K562 (cell line): ENCODE measurements around the gene MAN1B1. TPM values are rescaled to one million over a fixed set of nuclear protein-coding genes. Genes with fewer than 3 reads are reported as not detected.

Source experiments
- ATAC-seq: fragments of 200-7000 bp; cut with Tn5 transposase; 3 replicates; pipeline ENCODE4 v1.9.1; 2020; ENCODE audit warnings: moderate library complexity
- BruUV-seq: library from RNA; stranded (reverse); fragments of 400-500 nt; replicated peaks from 2 replicates; lab custom pipeline; 2021; lab: Mats Ljungman, UMichigan
- CTCF ChIA-PET: fragments of 300-600 bp; formaldehyde crosslinking; extraction: SDS; loops from one replicate; lab custom pipeline; 2021; ENCODE audit warnings: low intra/inter-chr PET ratio; lab: Yijun Ruan, JAX
- POLR2A ChIA-PET: fragments of 300-600, 350-650 bp; sonication (Branson Sonifier 250); formaldehyde crosslinking; extraction: SDS; loops from one replicate; lab custom pipeline; 2021; ENCODE audit warnings: antibody characterized with exemption, inconsistent platforms; lab: Yijun Ruan, JAX
- DNase-seq, 4 experiments: peaks; one replicate each; pipeline versions ENCODE4 v3.0.0 to v3.0.0-alpha.2; 2011 to 2018; ENCODE audit warnings: low spot score in 3 of 4, mixed read lengths in 3 of 4; ENCODE audit errors: extremely low read depth in 1 of 4
- FAIRE-seq: peaks from 2 replicates; lab custom pipeline; 2011; peaks lifted over from hg19 to GRCh38; lab: Jason Lieb, UNC
- H2AFZ ChIP-seq: 2 replicates; pipeline ENCODE4 v1.6.0; 2011; ENCODE audit warnings: low read depth, low read length, control low read depth, inconsistent platforms
- H3K27ac ChIP-seq: fragments of 200-600 bp; 3 replicates; pipeline ENCODE4 v1.8.0; 2011; ENCODE audit warnings: low read depth, mild to moderate bottlenecking, control low read depth, inconsistent platforms, low read length, moderate library complexity, mixed read lengths; ENCODE audit errors: extremely low read depth
- H3K27me3 ChIP-seq, 2 experiments: fragments of 300-600 bp in 1 of 2; 2 replicates in 1 of 2; 3 replicates in 1 of 2; pipeline versions ENCODE4 v1.6.0 to v1.8.0; 2011; ENCODE audit warnings: inconsistent platforms in 2 of 2, low read length in 2 of 2, mild to moderate bottlenecking in 1 of 2, mixed read lengths in 1 of 2, moderate library complexity in 1 of 2; ENCODE audit not compliant: control insufficient read depth in 2 of 2, insufficient read depth in 2 of 2
- H3K36me3 ChIP-seq: fragments of 300-600 bp; 3 replicates; pipeline ENCODE4 v1.8.0; 2011; ENCODE audit warnings: mild to moderate bottlenecking, low read length, inconsistent platforms; ENCODE audit not compliant: control insufficient read depth, insufficient read depth
- H3K4me1 ChIP-seq, 2 experiments: fragments of 200-600 bp in 1 of 2; replicated peaks in 1 of 2; 2 replicates in 1 of 2; 3 replicates in 1 of 2; pipeline versions ENCODE4 v1.5.1 to v1.8.0; 2011; ENCODE audit warnings: inconsistent platforms in 2 of 2, low read length in 2 of 2, mild to moderate bottlenecking in 1 of 2, mixed read lengths in 1 of 2, moderate library complexity in 1 of 2; ENCODE audit not compliant: control insufficient read depth in 2 of 2, insufficient read depth in 2 of 2
- H3K4me2 ChIP-seq: 2 replicates; pipeline ENCODE4 v1.6.1; 2011; ENCODE audit warnings: low read length, control low read depth, inconsistent platforms, mixed read lengths; ENCODE audit not compliant: insufficient read depth
- H3K4me3 ChIP-seq: fragments of 200-600 bp; sonication (generic), shearing (Covaris generic); 2 replicates; pipeline ENCODE4 v1.5.1; 2016; ENCODE audit warnings: control low read depth, inconsistent platforms
- H3K79me2 ChIP-seq: fragments of 200-600 bp; 3 replicates; pipeline ENCODE4 v1.8.0; 2011; ENCODE audit warnings: low read length, inconsistent platforms; ENCODE audit not compliant: control insufficient read depth, insufficient read depth
- H3K9ac ChIP-seq, 2 experiments: 2 replicates each; pipeline versions ENCODE4 v1.6.0 to v1.6.1; 2011; ENCODE audit warnings: low read depth in 2 of 2, low read length in 2 of 2, control low read depth in 1 of 2, inconsistent platforms in 1 of 2, mild to moderate bottlenecking in 1 of 2, mixed read lengths in 1 of 2; ENCODE audit not compliant: insufficient read depth in 1 of 2
- H3K9me1 ChIP-seq: one replicate; pipeline ENCODE4 v1.6.0; 2011; ENCODE audit warnings: inconsistent platforms, mild to moderate bottlenecking, low read length, moderate library complexity; ENCODE audit not compliant: control insufficient read depth, insufficient read depth
- H3K9me3 ChIP-seq: replicated peaks from 2 replicates; pipeline ENCODE4 v1.5.1; 2011; ENCODE audit warnings: low read depth, low read length, inconsistent platforms; ENCODE audit not compliant: control insufficient read depth, insufficient read depth
- H4K20me1 ChIP-seq: replicated peaks from 2 replicates; pipeline ENCODE4 v1.6.1; 2011; ENCODE audit warnings: low read length, inconsistent platforms, mixed read lengths; ENCODE audit not compliant: control insufficient read depth, insufficient read depth
- CBFA2T3 ChIP-seq: fragments of 450-650 bp; IDR thresholded peaks from 2 replicates; pipeline ENCODE4 v1.6.1; 2017
- ETS1 ChIP-seq: conservative IDR thresholded peaks from 2 replicates; pipeline ENCODE4 v1.6.1; 2011; ENCODE audit warnings: low read depth, mild to moderate bottlenecking, low read length; ENCODE audit not compliant: control insufficient read depth
- HDAC8 ChIP-seq: fragments of 450-650 bp; IDR thresholded peaks from 2 replicates; pipeline ENCODE4 v1.6.1; 2016; ENCODE audit warnings: mild to moderate bottlenecking, missing genetic modification characterization, moderate library complexity, missing compliant biosample characterization
- MAZ ChIP-seq, 2 experiments: fragments of 450-650 bp in 1 of 2; sonication (generic) in 1 of 2; formaldehyde crosslinking; IDR thresholded peaks in 1 of 2; conservative IDR thresholded peaks in 1 of 2; 2 replicates each; pipeline versions ENCODE4 v1.4.0 to v1.5.0; 2020; ENCODE audit warnings: mild to moderate bottlenecking in 1 of 2, missing genetic modification reagents in 1 of 2
- MYC ChIP-seq, 2 experiments: fragments of 250-450 bp in 1 of 2; sonication (Bioruptor Pico) in 1 of 2; IDR thresholded peaks; 2 replicates each; pipeline versions ENCODE4 v1.5.1 to v1.6.1; 2012 to 2021; ENCODE audit warnings: low read depth in 2 of 2, borderline replicate concordance in 1 of 2, improper control_type of control experiment in 1 of 2, low read length in 1 of 2, mild to moderate bottlenecking in 1 of 2, moderate library complexity in 1 of 2
- SRSF7 ChIP-seq: fragments of 200-400 bp; formaldehyde crosslinking; optimal IDR thresholded peaks from 2 replicates; pipeline ENCODE3; 2017; ENCODE audit warnings: mild to moderate bottlenecking, low read depth, low read length
- TOE1 ChIP-seq, 2 experiments: fragments of 450-650 bp in 1 of 2; sonication (generic) in 1 of 2; formaldehyde crosslinking in 1 of 2; IDR thresholded peaks; 2 replicates each; pipeline versions ENCODE4 v1.7.1 to v1.8.0; 2016 to 2022; ENCODE audit warnings: borderline replicate concordance in 2 of 2, mild to moderate bottlenecking in 2 of 2, antibody characterized with exemption in 1 of 2, inconsistent platforms in 1 of 2, low read depth in 1 of 2, missing genetic modification reagents in 1 of 2, moderate library complexity in 1 of 2
- WGBS: fragments of 100-300 bp; shearing (Covaris generic); methylation state at CpG from one replicate; pipeline ENCODE4 v1.1.6; 2016; ENCODE audit warnings: low coverage, mixed read lengths; ENCODE audit not compliant: insufficient coverage; ENCODE audit errors: missing lambda C conversion rate; 5-methylcytosine and 5-hydroxymethylcytosine counted together
- in situ Hi-C: fragments of 300-500 bp; cut with MboI; formaldehyde crosslinking; loops from 4 replicates; pipeline ENCODE4 v1.15.0; 2018; ENCODE audit warnings: inconsistent platforms, mixed read lengths
- intact Hi-C: fragments of 100-400 bp; cut with micrococcal nuclease; formaldehyde crosslinking; loops from 2 replicates; pipeline ENCODE4 v1.14.2; 2022
- polyA plus RNA-seq, 8 experiments: library from polyadenylated mRNA; depleted of rRNA in 4 of 8; stranded (reverse) in 5 of 8; unstranded in 3 of 8; fragments of >200 nt; fragmentation: Nextera tagmentation in 2 of 8; fragmentation: Illumina TruSeq in 1 of 8; extraction: Ambion mirVana in 2 of 8; extraction: Trizol in 1 of 8; gene quantifications; 2 replicates each; pipeline versions ENCODE4 v1.2.1 to v1.2.3, GENCODE V29; 2011 to 2014; ENCODE audit warnings: inconsistent platforms in 1 of 8, missing spikeins in 1 of 8
- total RNA-seq, 7 experiments: library from RNA; depleted of rRNA in 6 of 7; stranded (reverse); fragments of >200 nt in 6 of 7; fragmentation: Illumina TruSeq in 2 of 7; extraction: Trizol in 2 of 7; gene quantifications; 2 replicates each; pipeline versions ENCODE4 v1.2.1 to v1.2.3, GENCODE V29; 2011 to 2021; ENCODE audit warnings: low replicate concordance in 1 of 7
- TF ChIP-seq, protein P1 (sequence below), 2 experiments: fragments of 450-650 bp in 1 of 2; sonication (generic) in 1 of 2; formaldehyde crosslinking in 1 of 2; IDR thresholded peaks; 2 replicates each; pipeline versions ENCODE4 v1.7.1 to v1.9.0; 2016 to 2022; ENCODE audit warnings: inconsistent platforms in 1 of 2, mild to moderate bottlenecking in 1 of 2, missing genetic modification reagents in 1 of 2

Gene MAN1B1
- total and polyA plus RNA-seq, 9 of the 15 experiments (the other 6 are each of a cell fraction or from before 2014, with no cell fraction given) = 0.55 to 36.6 (median 27.3) TPM

GRCh38 chr9:137138722-137139467 lies 52.1 kb downstream of the MAN1B1 start, which contains the start of gene GRIN1:
Gene GRIN1, plus strand, starts transcription at chr9:137139154. Its CDS starts 333 bp downstream, at chr9:137139487.
- 13% methylated on average over 58 of the region's 104 CpGs for WGBS
- H3K4me3 ChIP-seq = no peak within 1 kb of the TSS
- no peak within 1 kb of the TSS for H3K27ac ChIP-seq
- in situ Hi-C loops (no loop called here), intact Hi-C loops (no loop called here)
- no peak within 1 kb of the TSS for H2AFZ ChIP-seq
- ATAC-seq (peak; percentile 84), DNase-seq (peak; percentile 65 to 84 (median 74)), FAIRE-seq (no peak)
- no peak within 1 kb of the TSS for H3K4me2 ChIP-seq
- H3K9me1 ChIP-seq = no peaks in the 10 kb centered on the region
- no peak within 1 kb of the TSS for H3K9ac ChIP-seq
- peaks cover 24% of the 10 kb centered on the region for H4K20me1 ChIP-seq
- H3K36me3 ChIP-seq = no peaks in the 10 kb centered on the region
- no peaks in the 10 kb centered on the region for H3K9me3 ChIP-seq
- no TSS peak for BruUV-seq
- POLR2A ChIA-PET = interaction anchor here (0.8 to 2.5 kb wide), 4 partner anchors 9 to 85 kb away, joined by 3 to 22 read pairs (median 6); partner anchors contain the start of gene ENTPD2
- peaks cover 0 to 52% of the 10 kb centered on the region in 2 experiments; a peak in 2 of 5 replicates for H3K4me1 ChIP-seq
- CTCF ChIA-PET = no interaction called here
- H3K27me3 ChIP-seq = peaks cover 43 to 83% of the 10 kb centered on the region in 2 experiments; a peak in 4 of 5 replicates
- no peaks in the 10 kb centered on the region for H3K79me2 ChIP-seq
- TF ChIP-seq TOE1 (IDR thresholded peaks at IDR 0.05; ENCODE audit: borderline replicate concordance) = no peak
- TF ChIP-seq TOE1 (CRISPR knock-in tag; IDR thresholded peaks at IDR 0.05; ENCODE audit: borderline replicate concordance, low read depth) = no peak
- TF ChIP-seq ETS1 = peak; percentile 70; the same call in 1 of the 2 replicates
- TF ChIP-seq, protein P1, sequence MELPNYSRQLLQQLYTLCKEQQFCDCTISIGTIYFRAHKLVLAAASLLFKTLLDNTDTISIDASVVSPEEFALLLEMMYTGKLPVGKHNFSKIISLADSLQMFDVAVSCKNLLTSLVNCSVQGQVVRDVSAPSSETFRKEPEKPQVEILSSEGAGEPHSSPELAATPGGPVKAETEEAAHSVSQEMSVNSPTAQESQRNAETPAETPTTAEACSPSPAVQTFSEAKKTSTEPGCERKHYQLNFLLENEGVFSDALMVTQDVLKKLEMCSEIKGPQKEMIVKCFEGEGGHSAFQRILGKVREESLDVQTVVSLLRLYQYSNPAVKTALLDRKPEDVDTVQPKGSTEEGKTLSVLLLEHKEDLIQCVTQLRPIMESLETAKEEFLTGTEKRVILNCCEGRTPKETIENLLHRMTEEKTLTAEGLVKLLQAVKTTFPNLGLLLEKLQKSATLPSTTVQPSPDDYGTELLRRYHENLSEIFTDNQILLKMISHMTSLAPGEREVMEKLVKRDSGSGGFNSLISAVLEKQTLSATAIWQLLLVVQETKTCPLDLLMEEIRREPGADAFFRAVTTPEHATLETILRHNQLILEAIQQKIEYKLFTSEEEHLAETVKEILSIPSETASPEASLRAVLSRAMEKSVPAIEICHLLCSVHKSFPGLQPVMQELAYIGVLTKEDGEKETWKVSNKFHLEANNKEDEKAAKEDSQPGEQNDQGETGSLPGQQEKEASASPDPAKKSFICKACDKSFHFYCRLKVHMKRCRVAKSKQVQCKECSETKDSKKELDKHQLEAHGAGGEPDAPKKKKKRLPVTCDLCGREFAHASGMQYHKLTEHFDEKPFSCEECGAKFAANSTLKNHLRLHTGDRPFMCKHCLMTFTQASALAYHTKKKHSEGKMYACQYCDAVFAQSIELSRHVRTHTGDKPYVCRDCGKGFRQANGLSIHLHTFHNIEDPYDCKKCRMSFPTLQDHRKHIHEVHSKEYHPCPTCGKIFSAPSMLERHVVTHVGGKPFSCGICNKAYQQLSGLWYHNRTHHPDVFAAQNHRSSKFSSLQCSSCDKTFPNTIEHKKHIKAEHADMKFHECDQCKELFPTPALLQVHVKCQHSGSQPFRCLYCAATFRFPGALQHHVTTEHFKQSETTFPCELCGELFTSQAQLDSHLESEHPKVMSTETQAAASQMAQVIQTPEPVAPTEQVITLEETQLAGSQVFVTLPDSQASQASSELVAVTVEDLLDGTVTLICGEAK (IDR thresholded peaks at IDR 0.05) = no peak
- TF ChIP-seq, protein P1 (CRISPR knock-in tag; IDR thresholded peaks at IDR 0.05) = no peak
- 0 out of 4 replicates have a peak, but pooled peaks have one; percentile 23 to 26 for TF ChIP-seq MAZ (CRISPR knock-in tag; conservative IDR thresholded peaks at IDR 0.05 in 1 of 2, IDR thresholded peaks at IDR 0.05 in 1 of 2)
- no peak for TF ChIP-seq SRSF7
- TF ChIP-seq CBFA2T3 = no peak
- TF ChIP-seq HDAC8 (tag) = no peak
- 0 out of 2 replicates have a peak, but pooled peaks have one; percentile 31 for TF ChIP-seq MYC (IDR thresholded peaks at IDR 0.05; ENCODE audit: low read depth, low read length)
- no peak for TF ChIP-seq MYC (CRISPR knock-in tag; IDR thresholded peaks at IDR 0.05; ENCODE audit: borderline replicate concordance, low read depth)
